ENCODE results near the gene APH1B. TPM values are rescaled to one million over a fixed set of nuclear protein-coding genes. Genes with fewer than 3 reads are reported as not detected.

APH1B gene
- total and polyA plus RNA-seq, 2 of the 4 experiments (the other 2 are of a cell fraction), result 7.0 to 7.7 TPM

DNA sequence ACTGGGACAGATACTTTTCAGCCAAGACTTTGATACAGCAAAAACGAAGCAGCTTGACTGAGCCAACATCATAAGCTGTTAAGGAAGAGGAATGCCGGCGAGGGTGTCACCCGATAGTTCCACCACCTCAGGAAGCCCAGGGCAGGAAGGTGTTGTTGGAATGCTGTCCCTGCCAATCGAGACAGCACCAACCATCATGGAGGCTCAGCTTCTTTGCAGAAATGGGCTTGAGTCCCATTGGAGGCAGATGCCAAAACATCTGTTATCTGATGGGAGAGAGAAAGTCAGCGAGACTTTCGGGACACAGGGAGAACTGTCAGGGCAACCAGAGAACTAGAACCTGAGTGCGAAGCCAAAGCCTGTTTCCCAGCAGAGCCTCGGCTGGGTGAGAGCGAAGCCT lies 53.5 kb downstream of the APH1B start (continued):
- TF ChIP-seq MAZ (IDR thresholded peaks at IDR 0.05; ENCODE audit: borderline replicate concordance, low read depth, low read length), result no peak

GRCh38 chr15:63331456-63331855 lies 54.1 kb downstream of the APH1B start:
- H4K91ac ChIP-seq (ENCODE audit: insufficient read depth, low read depth, low read length), result no peak overlapping the region
- H3K4me2 ChIP-seq (ENCODE audit: low read depth, low read length), result no peak overlapping the region
- no peak overlapping the region for H3K27ac ChIP-seq (ENCODE audit: insufficient read depth, low read length)
- H2BK120ac ChIP-seq (ENCODE audit: low read depth, low read length), result no peak overlapping the region
- H2AK9ac ChIP-seq (replicated peaks; ENCODE audit: low read depth, low read length, poor library complexity), result no peak overlapping the region
- ChIA-PET CTCF (no interaction called here), POLR2A (ENCODE audit: unreplicated experiment) (no interaction called here)
- intact Hi-C loops (cut with micrococcal nuclease) (no loop called here), in situ Hi-C loops (cut with MboI; ENCODE audit: low sequenced_read_pairs) (no loop called here), dilution Hi-C loops (cut with HindIII; ENCODE audit: low sequenced_read_pairs, unreplicated experiment) (no loop called here)
- H4K5ac ChIP-seq (ENCODE audit: low read depth, low read length), result no peak overlapping the region
- peaks cover 12% of the 10 kb centered on the region; the same call in 1 of the 2 replicates for H3K9me1 ChIP-seq (ENCODE audit: insufficient read depth, low read length)
- no peaks in the 10 kb centered on the region for H3K27me3 ChIP-seq (ENCODE audit: control insufficient read depth, insufficient read depth, low read length)
- H3K4ac ChIP-seq (ENCODE audit: low read depth, low read length), result no peak overlapping the region
- TF ChIP-seq CHD1 (IDR thresholded peaks at IDR 0.05; ENCODE audit: low read depth, low read length) (no peak), MAZ (IDR thresholded peaks at IDR 0.05; ENCODE audit: borderline replicate concordance, low read depth, low read length) (no peak), MXI1 (IDR thresholded peaks at IDR 0.05; ENCODE audit: borderline replicate concordance, low read depth, low read length) (no peak), RFX5 (IDR thresholded peaks at IDR 0.05; ENCODE audit: low read depth, low read length) (no peak), SMC3 (IDR thresholded peaks at IDR 0.05; ENCODE audit: low read depth, low read length) (no peak), ELK1 (IDR thresholded peaks at IDR 0.05; ENCODE audit: borderline replicate concordance, low read depth, low read length) (no peak), RAD21 (IDR thresholded peaks at IDR 0.05; ENCODE audit: low read length) (no peak), NFE2L2 (IDR thresholded peaks at IDR 0.05; ENCODE audit: low read depth, low read length) (no peak)
- TF ChIP-seq, protein P1, sequence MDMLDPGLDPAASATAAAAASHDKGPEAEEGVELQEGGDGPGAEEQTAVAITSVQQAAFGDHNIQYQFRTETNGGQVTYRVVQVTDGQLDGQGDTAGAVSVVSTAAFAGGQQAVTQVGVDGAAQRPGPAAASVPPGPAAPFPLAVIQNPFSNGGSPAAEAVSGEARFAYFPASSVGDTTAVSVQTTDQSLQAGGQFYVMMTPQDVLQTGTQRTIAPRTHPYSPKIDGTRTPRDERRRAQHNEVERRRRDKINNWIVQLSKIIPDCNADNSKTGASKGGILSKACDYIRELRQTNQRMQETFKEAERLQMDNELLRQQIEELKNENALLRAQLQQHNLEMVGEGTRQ (IDR thresholded peaks at IDR 0.05; ENCODE audit: low read depth, low read length), result no peak
- H3K4me1 ChIP-seq (ENCODE audit: control insufficient read depth, insufficient read depth, low read length), result peaks cover 16% of the 10 kb centered on the region
- no peaks in the 10 kb centered on the region for H3K79me1 ChIP-seq (ENCODE audit: low read depth in 1 of 2, low read length in 2 of 2)
- no peaks in the 10 kb centered on the region for H4K20me1 ChIP-seq (ENCODE audit: insufficient read depth, low read length)
- no peak overlapping the region for H3K9ac ChIP-seq (ENCODE audit: low read depth, low read length)
- no peak overlapping the region; the same call in 1 of the 2 replicates for H2BK20ac ChIP-seq (ENCODE audit: low read depth, low read length)
- no peak overlapping the region for H3K4me3 ChIP-seq (ENCODE audit: insufficient read depth, low read depth, low read length)
- 78% methylated on average over 4 of the region's 12 CpGs; no CpG with 5 or more reads in 1 of the 2 experiments for WGBS, 2 experiments (ENCODE audit: extremely low coverage in 2 of 2, insufficient read length in 1 of 2)
- H3K23ac ChIP-seq (ENCODE audit: low read depth, low read length), result peak overlapping the region; percentile 56; the same call in 1 of the 2 replicates
- H3K14ac ChIP-seq (replicated peaks; ENCODE audit: low read depth, low read length), result no peak overlapping the region
- BruUV-seq (replicated peaks), result no TSS peak
- H2BK5ac ChIP-seq (ENCODE audit: low read depth, low read length, poor library complexity, severe bottlenecking), result no peak overlapping the region
- no peak for ATAC-seq (ENCODE audit: low read depth)
- no peaks in the 10 kb centered on the region for H3K36me3 ChIP-seq (ENCODE audit: control insufficient read depth, insufficient read depth, low read length)
- peak overlapping the region; percentile 45 for H2AFZ ChIP-seq (replicated peaks; ENCODE audit: low read length, poor library complexity)
- H4K8ac ChIP-seq (ENCODE audit: low read depth in 2 of 2, low read length in 2 of 2), result no peak overlapping the region; a peak in 1 of 4 replicates
- H2BK15ac ChIP-seq (ENCODE audit: low read depth, low read length), result no peak overlapping the region
- no peaks in the 10 kb centered on the region for H3K9me3 ChIP-seq (ENCODE audit: control insufficient read depth, insufficient read depth, low read length)
- H3K56ac ChIP-seq (ENCODE audit: extremely low read depth, insufficient read depth, low read length), result no peak overlapping the region
- H3K18ac ChIP-seq (ENCODE audit: low read depth, low read length), result no peak overlapping the region
- H2AK5ac ChIP-seq (ENCODE audit: low read depth, low read length), result 0 out of 2 replicates have a peak overlapping the region, but pooled peaks have one; percentile 28
- peak; percentile 43 for DNase-seq

All from IMR-90 (cell line).